Adrenal gland (tissue), 5 donors: ENCODE data around the gene CDKN1A.

Experiments used
- POLR2A ChIP-seq, 2 donors: fragments of 450-650 bp; IDR thresholded peaks; one replicate each; pipeline ENCODE4 v1.6.1; 2017; ENCODE audit warnings: antibody characterized with exemption in 2 of 2, mild to moderate bottlenecking in 2 of 2, moderate library complexity in 1 of 2
- TF ChIP-seq, protein P1 (sequence below), 6 experiments: fragments of 450-650 bp in 4 of 6; fragments of 200-600 bp in 2 of 6; sonication (generic) in 1 of 6; IDR thresholded peaks; 1 replicate in 5 of 6; 2 replicates in 1 of 6; pipeline versions ENCODE4 v1.5.1 to v1.8.0; 2016 to 2021; ENCODE audit warnings: antibody characterized with exemption in 6 of 6, mild to moderate bottlenecking in 2 of 6, moderate library complexity in 1 of 6
- donor health status: DM: no; HTN: no; CAD: no.

DNA sequence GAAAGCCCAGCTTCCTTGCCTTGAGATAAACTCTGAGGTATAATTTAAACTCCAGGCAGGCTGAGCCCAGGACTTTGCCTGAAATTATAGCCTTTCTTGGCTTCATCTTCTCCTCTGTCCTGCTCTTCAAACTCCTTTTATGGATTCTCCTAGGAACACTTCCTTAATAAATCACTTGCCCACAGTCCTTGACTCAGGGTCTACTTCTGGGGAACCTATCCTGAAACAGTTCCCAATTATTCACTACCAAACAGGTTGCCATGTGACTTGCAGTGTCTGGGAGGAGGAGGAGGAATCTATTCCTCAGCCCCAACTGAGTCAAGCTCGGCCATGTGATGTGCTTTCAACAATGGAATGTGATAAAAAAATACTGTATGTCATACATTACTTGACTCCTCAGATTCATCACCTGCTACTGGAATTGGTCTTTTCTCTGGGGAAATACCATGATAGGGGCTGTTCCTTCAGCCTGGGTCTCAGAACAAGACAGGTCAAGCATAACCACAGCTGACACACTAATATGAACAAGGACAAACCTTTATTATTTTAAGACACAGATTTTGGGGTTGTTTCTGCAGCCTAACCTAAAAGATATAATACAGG, 20.5 kb upstream of the CDKN1A start:
- TF ChIP-seq, protein P1, sequence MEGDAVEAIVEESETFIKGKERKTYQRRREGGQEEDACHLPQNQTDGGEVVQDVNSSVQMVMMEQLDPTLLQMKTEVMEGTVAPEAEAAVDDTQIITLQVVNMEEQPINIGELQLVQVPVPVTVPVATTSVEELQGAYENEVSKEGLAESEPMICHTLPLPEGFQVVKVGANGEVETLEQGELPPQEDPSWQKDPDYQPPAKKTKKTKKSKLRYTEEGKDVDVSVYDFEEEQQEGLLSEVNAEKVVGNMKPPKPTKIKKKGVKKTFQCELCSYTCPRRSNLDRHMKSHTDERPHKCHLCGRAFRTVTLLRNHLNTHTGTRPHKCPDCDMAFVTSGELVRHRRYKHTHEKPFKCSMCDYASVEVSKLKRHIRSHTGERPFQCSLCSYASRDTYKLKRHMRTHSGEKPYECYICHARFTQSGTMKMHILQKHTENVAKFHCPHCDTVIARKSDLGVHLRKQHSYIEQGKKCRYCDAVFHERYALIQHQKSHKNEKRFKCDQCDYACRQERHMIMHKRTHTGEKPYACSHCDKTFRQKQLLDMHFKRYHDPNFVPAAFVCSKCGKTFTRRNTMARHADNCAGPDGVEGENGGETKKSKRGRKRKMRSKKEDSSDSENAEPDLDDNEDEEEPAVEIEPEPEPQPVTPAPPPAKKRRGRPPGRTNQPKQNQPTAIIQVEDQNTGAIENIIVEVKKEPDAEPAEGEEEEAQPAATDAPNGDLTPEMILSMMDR (IDR thresholded peaks at IDR 0.05) = no peak
- TF ChIP-seq POLR2A (IDR thresholded peaks at IDR 0.05) = no peak
